HG03064 (cell line): ENCODE measurements around the gene RACK1.
A peak's percentile ranks its signal among the peaks of the same experiment; 100 is the strongest.
"Not testable (repeated sequence)": the region's sequence is repeated elsewhere in the genome, so short reads cannot be mapped to it uniquely, and the experiment has no call there.

Experiments
- ATAC-seq: cut with Tn5 transposase; IDR thresholded peaks from one replicate; pipeline ENCODE4 v1.9.1; 2021; ENCODE audit warnings: low read depth; ENCODE audit not compliant: unreplicated experiment

RACK1 gene

DNA sequence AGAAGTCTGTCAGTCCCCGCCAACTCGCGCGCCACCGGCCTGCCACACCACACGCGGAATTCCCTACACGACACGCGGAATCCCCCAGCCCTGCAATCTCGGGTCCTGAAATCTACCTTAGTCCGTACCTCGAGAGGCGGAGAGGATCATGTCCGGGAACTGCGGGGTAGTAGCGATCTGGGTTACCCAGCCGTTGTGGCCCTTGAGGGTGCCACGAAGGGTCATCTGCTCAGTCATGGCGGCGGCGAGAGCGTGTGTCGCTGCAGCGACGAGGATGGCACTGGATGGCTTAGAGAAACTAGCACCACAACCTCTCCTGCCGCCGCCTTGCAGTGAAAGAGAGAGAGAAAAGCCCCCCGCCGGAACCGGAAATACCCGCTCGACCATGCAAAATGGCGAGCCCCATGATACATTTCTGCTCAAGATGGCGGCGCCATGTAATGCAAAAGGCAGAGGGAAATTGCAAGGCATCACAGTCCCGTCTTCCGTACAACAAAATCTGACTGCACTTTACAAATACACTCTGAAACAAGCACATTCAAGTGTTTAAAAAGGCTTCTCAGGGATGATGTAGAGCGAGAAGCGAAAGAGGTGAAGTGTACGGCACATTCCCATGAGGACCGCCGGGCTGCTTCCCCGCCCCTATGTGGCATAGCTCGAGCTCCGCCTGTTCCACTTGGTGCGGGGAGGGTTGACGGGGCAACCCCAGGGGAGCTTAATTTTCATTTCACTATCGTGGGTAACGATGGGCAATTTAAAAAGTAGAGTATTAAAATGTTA is at the start of gene RACK1:
TSS of gene RACK1 (minus strand) at position 343 of the 780 bp plus-strand sequence. CDS start at position 237, 106 bp downstream.
- ATAC-seq, result peak; percentile 53

DNA sequence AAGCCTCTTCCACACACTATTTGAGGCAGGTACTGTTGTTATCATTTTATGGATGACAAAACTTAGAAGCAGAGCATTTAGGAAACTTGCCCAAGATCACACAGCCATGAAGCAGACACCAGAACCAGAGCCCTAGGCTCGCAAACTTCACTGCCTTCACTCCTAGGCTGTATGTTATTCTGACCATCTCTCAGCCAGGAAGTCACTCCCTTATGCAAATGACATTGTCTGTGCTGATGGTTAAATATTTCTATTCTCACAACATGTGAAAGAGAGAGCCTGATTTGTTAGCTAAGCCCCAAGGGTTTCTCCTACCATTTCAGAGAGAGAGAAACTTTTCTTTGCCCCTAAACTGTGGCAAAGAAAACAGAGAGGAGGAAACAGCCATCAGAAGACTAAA is 43.6 kb upstream of the RACK1 start:
- not testable (repeated sequence) for ATAC-seq

DNA sequence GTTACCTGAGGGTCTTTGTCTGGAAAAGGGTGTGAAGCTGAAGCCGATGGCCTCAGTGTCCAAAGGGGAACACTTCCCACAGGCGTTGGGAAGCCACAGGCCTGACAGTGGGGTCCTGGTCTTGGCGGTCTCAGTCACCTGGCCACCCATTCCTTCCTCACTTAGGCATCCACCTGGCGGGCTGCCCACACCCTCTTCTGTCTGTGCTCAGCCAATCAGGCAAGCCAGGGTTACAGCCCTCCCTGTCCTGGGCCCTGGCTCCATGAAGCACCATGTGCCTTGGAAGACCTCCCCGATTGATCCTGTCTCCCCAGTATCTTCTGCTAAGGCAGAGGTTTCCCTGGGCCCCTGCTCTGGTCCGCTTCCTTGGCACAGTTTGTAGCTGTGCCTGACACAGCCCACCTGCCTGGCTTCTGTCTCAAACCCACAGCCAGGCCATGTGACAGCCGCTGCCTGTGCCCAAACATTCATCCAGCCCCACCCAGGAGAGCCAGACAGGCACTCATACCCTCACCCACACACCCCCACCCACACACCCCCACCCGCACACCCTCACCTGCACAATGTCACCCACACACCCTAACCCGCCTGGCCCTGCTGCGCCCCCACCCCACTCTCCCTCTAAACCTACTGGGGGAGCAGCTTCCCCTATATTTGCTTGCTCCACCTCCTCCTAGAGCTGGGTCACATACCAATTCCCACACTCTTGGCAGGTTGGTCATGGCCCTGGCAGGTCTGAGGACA is 42.4 kb upstream of the RACK1 start:
- not testable (repeated sequence) for ATAC-seq

DNA sequence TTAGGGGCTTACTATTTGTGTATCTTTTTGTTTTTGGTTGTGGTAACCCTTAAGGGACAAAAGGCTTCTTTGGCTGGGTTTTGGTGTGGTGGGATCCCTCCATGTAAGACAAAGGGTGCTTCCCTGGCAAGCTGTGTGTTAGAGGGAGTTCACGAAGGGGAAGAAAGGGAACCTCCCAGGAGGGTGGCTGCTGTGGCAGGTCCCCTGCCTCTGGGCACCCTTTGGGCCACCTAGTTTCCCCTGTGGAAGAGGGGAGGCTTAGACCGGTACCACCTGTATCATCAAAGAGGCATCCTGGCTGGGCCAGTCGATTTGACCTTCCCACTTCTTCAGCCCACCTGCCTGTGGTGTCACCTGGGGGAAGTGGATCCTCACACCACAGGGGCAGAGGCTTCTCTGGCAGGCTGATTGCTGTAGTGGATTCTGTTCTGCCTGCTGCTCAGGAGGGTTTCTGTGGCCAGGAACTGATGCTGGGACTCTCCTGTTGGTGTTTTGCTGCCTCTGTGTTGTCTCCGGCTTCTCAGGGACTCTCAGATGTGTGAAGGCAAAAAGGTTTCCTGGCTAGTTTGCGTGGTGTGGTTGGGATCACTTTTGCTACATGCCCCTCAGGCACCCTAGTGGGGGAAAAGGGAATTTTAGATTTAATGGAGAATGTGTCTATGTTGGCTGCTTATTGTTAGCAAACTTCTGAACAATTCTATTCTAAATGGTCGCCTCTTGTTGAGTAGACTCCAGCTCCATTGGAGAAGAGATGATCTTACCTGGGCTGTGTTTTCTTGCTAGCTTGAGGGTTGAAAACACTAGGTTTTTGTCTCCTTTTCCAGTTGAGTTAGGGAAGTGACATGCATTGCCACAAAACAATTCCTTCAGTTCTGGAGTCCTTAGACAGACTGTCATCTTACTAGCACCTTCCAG is 40.4 kb upstream of the RACK1 start:
- not testable (repeated sequence) for ATAC-seq

DNA sequence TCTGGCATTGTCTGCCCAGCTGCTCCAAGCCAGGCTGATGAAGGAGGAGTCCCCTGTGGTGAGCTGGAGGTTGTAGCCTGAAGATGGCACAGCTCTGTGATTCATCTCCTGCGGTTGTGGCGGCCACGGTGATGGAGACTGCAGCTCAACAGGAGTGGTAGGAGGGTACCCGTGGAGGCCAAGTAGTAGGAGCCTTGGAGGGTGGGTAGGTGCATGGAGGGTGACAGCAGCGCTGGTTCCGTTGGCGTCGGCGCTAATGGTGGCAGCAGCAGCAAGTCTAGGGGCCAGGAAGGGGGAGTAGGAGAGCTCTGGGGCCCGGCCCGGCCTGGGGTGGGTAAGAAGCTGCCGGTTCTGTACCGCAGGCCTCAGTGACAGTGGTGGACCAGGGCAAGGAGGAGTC is 39.6 kb upstream of the RACK1 start:
- no peak for ATAC-seq

DNA sequence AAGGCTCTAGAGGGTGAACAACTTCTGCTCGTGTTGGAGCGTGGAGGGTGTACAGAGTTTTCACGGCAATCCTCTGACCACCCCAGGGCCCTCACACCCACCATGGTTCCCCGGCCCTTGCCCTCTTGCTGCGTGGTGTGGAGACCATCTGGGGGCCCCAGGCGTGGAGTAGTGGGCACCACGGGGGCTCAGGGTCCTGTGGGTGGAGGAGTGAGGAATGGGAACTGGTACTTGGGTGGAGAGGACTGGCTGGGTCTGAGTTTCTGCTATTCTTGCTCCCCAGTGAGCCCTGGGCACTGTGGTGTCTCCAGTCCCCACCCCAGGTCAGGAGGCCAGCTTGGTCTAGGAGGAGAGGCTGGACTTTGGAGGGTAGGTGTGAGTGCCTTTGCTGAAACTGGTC is 39.2 kb upstream of the RACK1 start:
- no peak for ATAC-seq

DNA sequence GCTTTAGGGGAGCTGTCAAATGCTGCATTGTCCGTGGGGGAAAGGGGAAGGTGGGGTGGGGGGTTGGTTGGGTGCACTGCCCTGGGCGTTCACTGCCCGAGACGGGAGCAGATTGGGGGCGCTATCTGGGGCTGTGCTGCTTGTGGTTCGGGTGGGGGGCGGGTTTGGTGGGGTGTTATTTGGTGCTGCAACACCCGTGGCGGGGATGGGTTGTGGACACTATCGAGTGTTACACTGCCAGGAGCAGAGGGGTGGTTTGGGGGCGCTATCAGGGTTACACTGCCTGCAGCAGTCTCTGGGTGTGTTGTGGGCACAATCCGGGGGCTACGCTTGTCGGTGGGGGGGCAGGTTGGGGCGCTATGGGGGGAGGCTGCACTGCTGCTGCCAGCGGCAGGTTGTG is 38.7 kb upstream of the RACK1 start:
- not testable (repeated sequence) for ATAC-seq

DNA sequence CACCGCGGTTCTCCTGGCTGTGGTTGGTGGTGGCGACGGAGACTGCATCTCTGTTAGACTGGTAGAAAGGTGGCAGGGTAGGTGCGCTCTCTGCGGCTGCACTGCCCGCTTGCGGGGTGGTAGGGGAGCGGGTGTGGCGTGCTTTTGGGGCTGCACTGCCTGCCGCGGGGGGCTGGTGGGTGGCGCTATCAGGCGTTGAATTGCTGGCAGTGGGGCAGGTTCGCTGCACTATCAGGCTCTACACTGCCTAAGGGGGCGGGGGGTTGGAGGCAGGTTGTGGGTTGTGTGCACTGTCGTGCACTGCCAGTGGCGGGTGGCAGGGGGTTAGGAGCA is 38.2 kb upstream of the RACK1 start:
- no peak for ATAC-seq

DNA sequence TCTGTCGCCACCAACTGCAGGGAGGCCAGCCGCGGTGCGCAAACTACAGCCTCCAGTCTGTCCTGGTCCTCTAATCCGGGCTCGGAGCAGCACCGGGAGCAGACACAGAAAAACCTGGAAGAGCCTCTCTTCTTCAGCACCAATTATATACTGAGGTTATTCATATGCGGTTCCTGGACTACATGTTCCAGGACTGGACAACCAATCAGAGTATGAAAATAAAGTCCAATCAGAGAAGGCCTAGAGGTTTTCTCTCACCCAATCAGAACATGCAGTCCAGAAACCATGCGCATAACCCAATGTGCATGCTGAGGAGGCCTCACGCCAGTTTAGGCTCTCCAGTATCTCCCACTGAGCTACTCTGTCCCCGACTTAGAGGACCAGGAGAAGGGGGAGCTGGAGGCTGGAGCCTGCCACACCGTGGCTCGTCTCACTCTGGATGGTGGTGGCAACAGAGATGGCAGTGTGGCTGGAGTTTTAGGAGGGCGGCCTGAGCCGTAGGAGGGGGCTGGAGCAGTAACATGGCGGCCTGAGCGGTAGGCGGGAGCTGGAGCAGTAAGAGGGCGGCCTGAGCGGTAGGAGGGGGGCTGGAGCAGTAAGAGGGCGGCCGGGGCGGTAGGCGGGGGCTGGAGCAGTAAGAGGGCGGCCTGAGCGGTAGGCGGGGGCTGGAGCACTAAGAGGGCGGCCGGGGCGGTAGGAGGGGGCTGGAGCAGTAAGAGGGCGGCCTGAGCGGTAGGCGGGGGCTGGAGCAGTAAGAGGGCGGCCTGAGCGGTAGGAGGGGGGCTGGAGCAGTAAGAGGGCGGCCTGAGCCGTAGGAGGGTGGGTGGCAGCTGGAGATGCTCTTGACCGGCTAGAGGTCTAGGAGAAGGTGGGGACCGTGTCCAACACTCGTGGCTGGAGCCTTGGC is 37.6 kb upstream of the RACK1 start:
- no peak for ATAC-seq

DNA sequence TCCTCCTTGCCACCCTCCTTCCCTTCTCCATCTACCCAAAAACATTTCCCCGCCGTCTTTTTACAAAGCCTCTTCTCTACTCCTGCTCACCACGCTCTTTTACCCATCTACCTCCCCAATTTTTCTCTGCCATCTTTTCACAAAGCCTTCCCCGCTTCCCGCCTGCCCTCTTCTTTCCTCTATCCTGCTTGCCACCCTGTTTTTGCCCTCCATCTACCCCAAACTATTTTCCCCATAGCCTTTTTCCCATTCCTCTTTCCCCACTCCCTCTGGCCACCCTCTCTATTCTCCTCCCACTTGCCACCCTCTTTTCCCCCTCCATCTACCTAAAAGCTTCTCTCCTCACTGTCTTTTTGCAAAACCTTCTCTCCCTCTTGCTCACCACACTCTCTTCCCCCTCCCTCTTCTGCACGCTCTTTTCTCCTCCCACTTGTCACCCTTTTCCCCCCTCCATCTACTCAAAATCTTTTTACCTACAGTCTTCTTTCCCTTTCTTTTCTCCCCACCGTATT is 36.6 kb upstream of the RACK1 start:
- no peak for ATAC-seq

DNA sequence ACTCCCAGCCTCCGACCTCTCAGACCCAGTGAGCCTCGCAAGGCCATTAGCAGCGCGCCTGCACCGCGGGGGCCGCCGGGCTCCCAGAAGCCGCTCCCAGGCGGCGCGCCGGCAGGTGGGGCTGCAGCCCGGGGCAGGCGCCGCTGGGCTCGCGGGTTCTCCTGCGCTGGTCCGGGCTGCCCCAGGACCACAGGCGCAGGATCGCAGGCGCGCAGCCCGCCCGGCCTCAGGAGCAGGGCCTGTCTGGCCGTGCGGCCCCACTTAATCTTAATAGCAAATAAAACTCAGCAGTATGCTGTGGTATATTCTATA is 29.7 kb upstream of the RACK1 start:
- not testable (repeated sequence) for ATAC-seq

DNA sequence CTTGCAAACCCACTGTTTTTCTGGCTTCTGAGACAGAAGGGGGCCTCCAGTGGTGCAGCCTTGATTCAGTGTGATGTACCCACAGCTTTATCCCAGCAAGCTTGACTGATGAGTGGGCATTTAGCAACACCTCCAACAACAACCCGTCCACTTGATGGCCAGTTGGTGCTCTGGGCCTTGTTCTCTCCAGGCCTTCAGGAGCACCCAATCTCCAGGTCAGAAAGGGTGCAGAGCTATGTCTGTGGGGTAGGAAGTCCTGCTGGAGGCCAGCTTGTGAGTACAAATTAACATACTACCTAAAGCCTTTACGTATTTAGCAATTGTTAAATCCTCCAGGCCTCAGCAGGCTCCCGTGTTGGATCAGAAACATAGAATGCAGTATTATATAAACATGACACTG is 27.4 kb upstream of the RACK1 start:
- ATAC-seq, result no peak

DNA sequence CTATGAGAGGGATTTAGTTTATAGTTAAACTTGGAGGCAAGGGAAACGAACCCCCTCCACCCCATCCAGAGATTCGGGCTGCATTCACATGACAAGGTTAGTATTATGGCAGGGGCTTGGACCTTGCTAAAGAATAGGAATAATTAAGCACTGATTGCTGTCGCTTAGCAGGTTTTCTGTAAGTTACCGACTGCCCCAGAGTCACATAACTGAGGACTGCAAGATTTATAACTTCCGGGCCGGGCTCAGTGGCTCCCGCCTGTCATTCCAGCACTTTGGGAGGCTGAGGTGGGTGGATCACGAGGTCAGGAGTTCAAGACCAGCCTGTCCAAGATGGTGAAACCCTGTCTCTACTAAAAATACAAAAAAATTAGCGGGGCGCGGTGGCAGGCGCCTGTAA is 24.2 kb upstream of the RACK1 start:
- not testable (repeated sequence) for ATAC-seq

DNA sequence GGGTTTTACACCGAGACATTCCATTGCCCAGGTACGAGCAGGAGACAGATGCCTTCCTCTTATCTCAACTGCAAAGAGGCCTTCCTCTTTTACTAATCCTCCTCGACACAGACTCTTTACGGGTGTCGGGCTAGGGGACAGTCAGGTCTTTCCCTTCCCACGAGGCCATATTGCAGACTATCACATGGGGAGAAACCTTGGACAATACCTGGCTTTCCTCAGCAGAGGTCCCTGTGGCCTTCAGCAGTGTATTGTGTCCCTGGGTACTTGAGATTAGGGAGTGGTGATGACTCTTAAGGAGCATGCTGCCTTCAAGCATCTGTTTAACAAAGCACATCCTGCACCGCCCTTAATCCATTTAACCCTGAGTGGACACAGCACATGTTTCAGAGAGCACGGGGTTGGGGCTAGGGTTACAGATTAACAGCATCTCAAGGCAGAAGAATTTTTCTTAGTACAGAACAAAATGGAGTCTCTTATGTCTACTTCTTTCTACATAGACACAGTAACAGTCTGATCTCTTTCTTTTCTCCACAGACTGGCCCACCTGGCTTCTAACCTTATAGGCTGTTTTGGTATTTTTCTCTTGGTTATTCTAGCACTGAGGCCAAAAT is 23.7 kb upstream of the RACK1 start:
- not testable (repeated sequence) for ATAC-seq

DNA sequence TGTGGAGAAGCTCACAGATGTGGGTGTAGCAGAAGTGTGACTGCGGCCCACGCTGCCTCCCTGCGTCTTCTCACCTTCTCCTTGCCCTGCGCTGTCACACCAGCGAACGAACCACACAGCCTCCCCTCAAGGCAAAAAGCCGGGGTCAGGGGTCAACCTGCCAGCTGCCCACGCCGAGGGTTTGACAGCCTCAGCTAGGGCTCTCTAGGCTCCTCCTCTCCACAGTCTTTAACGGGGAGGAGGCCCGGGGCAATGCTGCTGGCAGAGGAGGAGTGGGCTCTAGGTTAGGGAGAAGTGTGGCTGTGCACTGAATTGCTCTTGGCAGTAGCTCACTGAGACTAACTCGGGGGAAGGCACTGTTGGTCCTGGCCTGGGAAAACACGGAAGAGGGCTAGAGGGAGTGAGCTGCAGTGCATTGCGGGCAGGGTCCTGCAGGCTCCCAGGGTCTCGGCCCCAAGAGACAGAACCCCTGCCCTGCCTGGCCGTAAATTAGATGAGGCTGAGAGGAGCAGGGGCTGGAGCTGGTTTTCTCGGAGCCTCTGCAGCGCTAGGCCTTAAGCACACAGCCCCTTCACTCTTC is 21.5 kb upstream of the RACK1 start:
- no peak for ATAC-seq

DNA sequence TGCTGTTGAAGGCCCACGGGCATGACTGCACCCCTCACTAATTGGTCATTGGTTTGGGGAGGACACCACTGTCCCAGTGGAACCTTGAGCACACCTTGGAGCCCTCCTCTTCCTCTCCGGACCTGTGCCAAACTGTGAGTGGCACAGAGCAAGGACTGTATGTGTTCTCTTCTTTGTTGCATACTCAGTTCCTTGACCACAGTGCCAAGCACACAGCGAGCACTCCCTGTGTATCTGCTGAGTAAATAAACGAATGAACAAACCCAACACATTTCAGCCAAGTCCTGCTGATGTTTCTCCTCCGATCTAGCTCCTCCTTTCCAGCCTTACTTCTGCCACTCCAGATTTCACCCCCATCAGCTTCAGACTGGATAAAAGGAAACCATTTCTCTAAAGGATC is 19.9 kb upstream of the RACK1 start:
- no peak for ATAC-seq

DNA sequence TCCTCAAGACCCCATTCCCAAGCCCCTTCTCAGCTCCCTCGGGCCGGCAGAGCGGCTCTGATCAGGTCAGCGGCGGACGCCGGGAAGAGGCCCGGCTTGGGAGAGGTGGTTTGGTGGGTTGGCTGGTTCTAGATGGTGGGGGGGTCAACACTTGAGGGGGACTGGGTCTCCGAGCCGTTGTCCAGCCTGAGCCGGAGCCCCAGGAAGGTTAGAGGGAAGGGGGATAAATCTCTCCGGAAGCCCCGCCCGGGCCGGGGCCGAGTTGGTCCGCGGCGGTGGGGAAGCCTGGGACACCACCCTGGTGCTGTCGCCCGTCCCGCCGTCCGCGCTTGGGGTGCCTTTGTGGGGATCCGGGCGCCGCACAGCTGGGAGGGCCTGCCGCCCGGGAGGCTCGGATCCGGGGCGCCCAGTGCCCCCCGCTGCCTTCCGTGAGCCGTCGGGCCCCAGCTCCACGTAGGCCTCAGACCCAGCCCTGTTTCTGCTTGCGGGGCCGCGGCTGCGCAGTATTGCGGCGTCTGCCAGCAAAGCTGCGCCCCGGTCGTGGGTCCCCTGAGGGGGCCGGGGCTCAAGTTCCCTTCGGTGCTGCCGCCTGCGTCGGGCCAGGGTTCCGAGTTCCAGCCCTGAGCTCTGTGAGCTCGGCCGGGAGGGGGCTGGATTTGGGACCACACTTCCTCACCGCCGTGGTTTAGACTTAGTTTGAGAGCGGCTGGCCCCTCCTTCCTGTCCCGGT is 17.8 kb upstream of the RACK1 start:
- peak; percentile 43 for ATAC-seq

DNA sequence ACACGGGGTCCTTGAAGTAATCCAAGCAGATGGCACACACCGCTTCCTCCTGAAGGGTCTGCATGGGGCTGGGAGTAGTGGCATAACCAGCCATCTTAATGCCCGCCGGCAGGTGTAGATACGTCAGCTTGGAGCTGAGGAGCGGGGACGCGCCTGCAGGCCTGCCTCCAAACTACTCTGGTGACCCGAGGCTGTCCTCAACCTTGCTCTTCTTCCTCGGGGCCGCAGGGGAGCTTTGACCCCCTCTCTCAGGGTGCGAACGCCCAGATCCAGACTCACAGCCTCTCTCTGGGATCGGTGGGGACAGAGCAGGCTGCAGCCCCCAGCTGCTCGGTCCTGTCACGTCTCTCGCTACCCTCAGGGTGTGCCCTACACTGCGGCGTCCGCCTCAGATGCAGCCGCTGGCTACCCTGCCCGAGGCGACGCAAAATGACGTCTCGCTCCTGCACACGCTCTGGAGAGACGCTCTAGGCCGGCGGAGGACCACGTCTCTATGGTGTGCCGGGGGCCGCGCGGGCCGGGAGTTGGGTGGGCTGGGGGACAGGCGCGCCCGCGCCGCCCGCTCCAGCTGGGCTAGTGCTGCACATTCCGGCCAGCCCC is 17.1 kb upstream of the RACK1 start, which contains the start of gene TRIM52:
TSS of gene TRIM52 (minus strand) at position 424 of the 600 bp plus-strand sequence. CDS start at position 94, 330 bp downstream.
- ATAC-seq, result peak; percentile 80
